ENCODE results near the gene LONP1. TPM values are rescaled to one million over a fixed set of nuclear protein-coding genes. Genes with fewer than 3 reads are reported as not detected.

LONP1 gene
- total RNA-seq, 1 donor from 2014 or later = 98.5 TPM

DNA sequence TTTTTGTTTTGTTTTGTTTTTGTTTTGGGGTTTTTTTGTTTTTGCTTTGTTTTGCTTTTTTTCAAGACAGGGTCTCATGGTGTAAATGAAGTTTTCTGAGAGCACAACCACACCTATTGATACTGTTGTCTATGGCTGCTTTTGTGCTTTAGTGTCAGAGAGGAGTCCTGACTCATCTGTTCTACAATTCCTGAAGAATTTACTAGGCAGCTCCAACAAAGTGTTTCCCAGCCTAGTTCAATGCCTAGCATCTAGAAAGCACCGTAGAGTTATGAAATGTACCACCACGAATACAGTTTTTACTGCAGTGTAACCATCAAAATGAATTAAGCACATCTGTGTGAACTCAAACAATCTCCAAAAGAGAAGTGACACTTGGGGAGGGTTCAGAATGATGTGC is 75.9 kb downstream of the LONP1 start:
- TF ChIP-seq, protein P1, sequence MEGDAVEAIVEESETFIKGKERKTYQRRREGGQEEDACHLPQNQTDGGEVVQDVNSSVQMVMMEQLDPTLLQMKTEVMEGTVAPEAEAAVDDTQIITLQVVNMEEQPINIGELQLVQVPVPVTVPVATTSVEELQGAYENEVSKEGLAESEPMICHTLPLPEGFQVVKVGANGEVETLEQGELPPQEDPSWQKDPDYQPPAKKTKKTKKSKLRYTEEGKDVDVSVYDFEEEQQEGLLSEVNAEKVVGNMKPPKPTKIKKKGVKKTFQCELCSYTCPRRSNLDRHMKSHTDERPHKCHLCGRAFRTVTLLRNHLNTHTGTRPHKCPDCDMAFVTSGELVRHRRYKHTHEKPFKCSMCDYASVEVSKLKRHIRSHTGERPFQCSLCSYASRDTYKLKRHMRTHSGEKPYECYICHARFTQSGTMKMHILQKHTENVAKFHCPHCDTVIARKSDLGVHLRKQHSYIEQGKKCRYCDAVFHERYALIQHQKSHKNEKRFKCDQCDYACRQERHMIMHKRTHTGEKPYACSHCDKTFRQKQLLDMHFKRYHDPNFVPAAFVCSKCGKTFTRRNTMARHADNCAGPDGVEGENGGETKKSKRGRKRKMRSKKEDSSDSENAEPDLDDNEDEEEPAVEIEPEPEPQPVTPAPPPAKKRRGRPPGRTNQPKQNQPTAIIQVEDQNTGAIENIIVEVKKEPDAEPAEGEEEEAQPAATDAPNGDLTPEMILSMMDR (IDR thresholded peaks at IDR 0.05; ENCODE audit: partially characterized antibody, unreplicated experiment) = no peak
- Mint-ChIP-seq H3K36me3 (ENCODE audit: unreplicated experiment) (no peaks in the 10 kb centered on the region), H3K4me1 (ENCODE audit: low read depth, unreplicated experiment) (peaks cover 9% of the 10 kb centered on the region), H3K27ac (ENCODE audit: unreplicated experiment) (peak overlapping the region; percentile 71), H3K27me3 (ENCODE audit: unreplicated experiment) (peaks cover 2% of the 10 kb centered on the region), H3K4me3 (ENCODE audit: unreplicated experiment) (no peak overlapping the region), H3K9me3 (ENCODE audit: unreplicated experiment) (no peaks in the 10 kb centered on the region)
- no peak for DNase-seq

DNA sequence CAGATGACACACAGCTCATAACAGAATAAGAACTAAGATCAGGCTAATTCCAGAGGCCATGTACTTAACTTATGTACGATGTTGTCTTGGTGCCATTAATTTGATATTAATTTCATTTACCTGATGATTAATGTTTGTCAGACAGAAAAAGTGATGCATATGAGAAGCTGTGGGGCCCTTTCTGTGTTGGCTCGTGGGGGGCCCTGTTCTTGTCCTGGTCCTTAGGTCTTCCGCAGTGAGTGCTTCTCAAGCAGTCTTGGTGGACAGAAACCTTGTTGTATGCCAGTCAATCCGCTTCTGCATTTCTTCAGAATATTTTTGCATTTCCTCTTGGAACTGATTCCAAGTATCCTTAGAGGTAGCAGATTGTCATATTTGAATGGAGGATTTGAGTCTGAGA is 76.9 kb downstream of the LONP1 start:
- Mint-ChIP-seq H3K36me3 (ENCODE audit: unreplicated experiment) (no peaks in the 10 kb centered on the region), H3K27ac (ENCODE audit: unreplicated experiment) (no peak overlapping the region)
- no peak for DNase-seq

DNA sequence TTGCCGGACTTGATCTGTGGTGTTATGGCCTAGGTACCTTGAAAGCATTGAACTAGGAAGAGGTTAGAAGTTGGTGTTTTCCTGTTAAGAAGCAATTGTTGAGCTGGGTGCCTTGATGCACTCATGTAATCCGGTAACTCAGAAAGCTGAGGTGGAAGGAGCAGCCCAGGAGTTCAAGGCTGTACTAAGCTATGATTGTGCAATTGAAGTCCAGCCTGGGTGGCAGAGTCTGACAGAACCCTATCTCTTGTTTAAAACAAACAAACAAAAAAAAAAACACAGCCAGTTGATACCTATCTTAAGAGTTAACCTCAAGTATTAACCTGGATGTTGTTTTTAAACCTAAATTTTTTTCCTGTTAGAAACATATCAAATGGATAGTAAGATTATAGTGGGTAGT is 77.7 kb downstream of the LONP1 start:
- Mint-ChIP-seq H3K4me3 (ENCODE audit: unreplicated experiment) (no peak overlapping the region), H3K9me3 (ENCODE audit: unreplicated experiment) (no peaks in the 10 kb centered on the region), H3K27ac (ENCODE audit: unreplicated experiment) (no peak overlapping the region), H3K4me1 (ENCODE audit: low read depth, unreplicated experiment) (peaks cover 9% of the 10 kb centered on the region), H3K36me3 (ENCODE audit: unreplicated experiment) (no peaks in the 10 kb centered on the region), H3K27me3 (ENCODE audit: unreplicated experiment) (peaks cover 2% of the 10 kb centered on the region)
- TF ChIP-seq, protein P1 (IDR thresholded peaks at IDR 0.05; ENCODE audit: partially characterized antibody, unreplicated experiment) = no peak
- DNase-seq = no peak

More for the DNA sequence above, 76.9 kb downstream of the LONP1 start:
- H3K27me3 Mint-ChIP-seq (ENCODE audit: unreplicated experiment) = peaks cover 2% of the 10 kb centered on the region
- peaks cover 9% of the 10 kb centered on the region for H3K4me1 Mint-ChIP-seq (ENCODE audit: low read depth, unreplicated experiment)
- no peak overlapping the region for H3K4me3 Mint-ChIP-seq (ENCODE audit: unreplicated experiment)
- no peaks in the 10 kb centered on the region for H3K9me3 Mint-ChIP-seq (ENCODE audit: unreplicated experiment)
- TF ChIP-seq, protein P1 (IDR thresholded peaks at IDR 0.05; ENCODE audit: partially characterized antibody, unreplicated experiment) = no peak

Other genes with a start within 250 kb of the LONP1 start
- 1.0 TPM for gene TINCR, start 152.2 kb downstream of the LONP1 start, total RNA-seq (ENCODE audit: unreplicated experiment)
- gene SAFB2, start 97.4 kb downstream of the LONP1 start, total RNA-seq (ENCODE audit: unreplicated experiment) = 70.9 TPM
- gene SAFB, start 97.1 kb downstream of the LONP1 start, total RNA-seq (ENCODE audit: unreplicated experiment) = 133 TPM
- gene MICOS13, start 39.6 kb downstream of the LONP1 start, total RNA-seq (ENCODE audit: unreplicated experiment) = 22.8 TPM
- 64.4 TPM for gene HSD11B1L, start 39.1 kb downstream of the LONP1 start, total RNA-seq (ENCODE audit: unreplicated experiment)
- gene RPL36, start 29.9 kb downstream of the LONP1 start, total RNA-seq (ENCODE audit: unreplicated experiment) = 514 TPM
- not detected for gene CATSPERD, start 491 bp upstream of the LONP1 start, total RNA-seq (ENCODE audit: unreplicated experiment)
- gene PRR22, start 64.6 kb upstream of the LONP1 start, total RNA-seq (ENCODE audit: unreplicated experiment) = 3.1 TPM
- 22.4 TPM for gene DUS3L, start 71.0 kb upstream of the LONP1 start, total RNA-seq (ENCODE audit: unreplicated experiment)
- gene NRTN, start 84.9 kb upstream of the LONP1 start, total RNA-seq (ENCODE audit: unreplicated experiment) = 1.2 TPM
- gene FUT6, start 119.6 kb upstream of the LONP1 start, total RNA-seq (ENCODE audit: unreplicated experiment) = not detected
- gene FUT3, start 131.3 kb upstream of the LONP1 start, total RNA-seq (ENCODE audit: unreplicated experiment) = not detected
- 0.27 TPM for gene FUT5, start 150.4 kb upstream of the LONP1 start, total RNA-seq (ENCODE audit: unreplicated experiment)
- gene NDUFA11, start 183.6 kb upstream of the LONP1 start, total RNA-seq (ENCODE audit: unreplicated experiment) = 193 TPM
- 7.5 TPM for gene VMAC, start 184.7 kb upstream of the LONP1 start, total RNA-seq (ENCODE audit: unreplicated experiment)
- 9.9 TPM for gene CAPS, start 194.1 kb upstream of the LONP1 start, total RNA-seq (ENCODE audit: unreplicated experiment)